Stimulated activated CD4-positive, alpha-beta T cell treated with anti-CD3 and anti-CD28 coated beads, Interleukin-1b, Interleukin-23, amount 100 ng/mL, for 4 hours (primary cell): ENCODE data around the gene UGT2B15.
"Not testable (repeated sequence)": the region's sequence is repeated elsewhere in the genome, so short reads cannot be mapped to it uniquely, and the experiment has no call there.

Experiments used
- DNase-seq, 2 donors: peaks; one replicate each; pipeline ENCODE4 v3.0.0-alpha.2; 2020; ENCODE audit warnings: low read depth in 2 of 2

Gene UGT2B15

GRCh38 chr4:68656445-68656973 is 13.9 kb downstream of the UGT2B15 start:
- DNase-seq = not testable (repeated sequence)

- DNase-seq = no peak
Observed at GRCh38 chr4:68655764-68656444, 14.5 kb downstream of the UGT2B15 start.

- DNase-seq = no peak
Observed at GRCh38 chr4:68654946-68655721, 15.3 kb downstream of the UGT2B15 start.

- DNase-seq = no peak
Observed at GRCh38 chr4:68651932-68652331, 18.5 kb downstream of the UGT2B15 start.

GRCh38 chr4:68630371-68630770 is 40.1 kb downstream of the UGT2B15 start:
- no peak for DNase-seq

- DNase-seq = not testable (repeated sequence)
Observed at GRCh38 chr4:68622731-68623130, 47.7 kb downstream of the UGT2B15 start.

GRCh38 chr4:68617003-68617698 is 53.3 kb downstream of the UGT2B15 start:
- no peak for DNase-seq

GRCh38 chr4:68615699-68616422 is 54.6 kb downstream of the UGT2B15 start:
- DNase-seq = no peak

- no peak for DNase-seq
Observed at GRCh38 chr4:68613752-68614151, 56.7 kb downstream of the UGT2B15 start.

GRCh38 chr4:68606240-68606639 is 64.2 kb downstream of the UGT2B15 start:
- no peak for DNase-seq

- DNase-seq = no peak
Observed at GRCh38 chr4:68599150-68599549, 71.3 kb downstream of the UGT2B15 start.

- no peak for DNase-seq
Observed at GRCh38 chr4:68597482-68597881, 73.0 kb downstream of the UGT2B15 start.
